ENCODE measurements around the gene C6orf62. TPM values are rescaled to one million over a fixed set of nuclear protein-coding genes. Genes with fewer than 3 reads are reported as not detected.
"Not testable (repeated sequence)": the region's sequence is repeated elsewhere in the genome, so short reads cannot be mapped to it uniquely, and the experiment has no call there.

The C6orf62 gene
- total RNA-seq, 4 donors from 2014 or later: 58.4 to 108 (median 87.3) TPM

GRCh38 chr6:24757611-24758010 lies 38.7 kb upstream of the C6orf62 start:
- intact Hi-C loops (cut with DNase I): no loop called here
- Histone ChIP-seq H3K27ac (no peak overlapping the region), H3K36me3 (no peaks in the 10 kb centered on the region), H3K4me1 (peaks cover 4 to 6% of the 10 kb centered on the region in 2 donors), H3K9me3 (no peaks in the 10 kb centered on the region), H3K27me3 (no peaks in the 10 kb centered on the region), H3K4me3 (replicated peaks in 1 of 3) (no peak overlapping the region)
- WGBS, 2 donors: 96% methylated on average over 6 of the region's 6 CpGs
- TF ChIP-seq CTCF (IDR thresholded peaks at IDR 0.05) (no peak), POLR2A (IDR thresholded peaks at IDR 0.05) (no peak)
- no peak for DNase-seq

- TF ChIP-seq POLR2A (IDR thresholded peaks at IDR 0.05): no peak
- TF ChIP-seq CTCF (IDR thresholded peaks at IDR 0.05): no peak
- no peak for DNase-seq
- H3K9me3 ChIP-seq: no peaks in the 10 kb centered on the region
- no peaks in the 10 kb centered on the region for H3K36me3 ChIP-seq
- H3K4me1 ChIP-seq: peaks cover 4 to 6% of the 10 kb centered on the region in 2 donors
- intact Hi-C loops (cut with DNase I): no loop called here
- no peaks in the 10 kb centered on the region for H3K27me3 ChIP-seq
- no peak overlapping the region for H3K27ac ChIP-seq
- no peak overlapping the region for H3K4me3 ChIP-seq (replicated peaks in 1 of 3)
These were observed 36.3 kb upstream of the C6orf62 start for GRCh38 chr6:24755279-24755678.

- intact Hi-C loops (cut with DNase I); H3K27ac ChIP-seq; H3K4me3 ChIP-seq (replicated peaks in 1 of 3); H3K36me3 ChIP-seq; H3K27me3 ChIP-seq; DNase-seq; H3K4me1 ChIP-seq; H3K9me3 ChIP-seq: not testable (repeated sequence)
- 91 to 95% methylated on average over 4 of the region's 4 CpGs for WGBS, 2 donors
These were observed 35.4 kb upstream of the C6orf62 start for GRCh38 chr6:24754378-24754777.

- 59 to 94% methylated on average over 2 of the region's 2 CpGs for WGBS, 2 donors
These were observed 34.6 kb upstream of the C6orf62 start for GRCh38 chr6:24753545-24753944.

GRCh38 chr6:24752917-24753492 lies 34.1 kb upstream of the C6orf62 start:
- no peak for DNase-seq
- no peak for TF ChIP-seq CTCF (IDR thresholded peaks at IDR 0.05)
- TF ChIP-seq POLR2A (IDR thresholded peaks at IDR 0.05): no peak
- Histone ChIP-seq H3K4me3 (replicated peaks in 1 of 3) (no peak overlapping the region), H3K4me1 (no peaks in the 10 kb centered on the region), H3K9me3 (no peaks in the 10 kb centered on the region), H3K36me3 (no peaks in the 10 kb centered on the region), H3K27ac (no peak overlapping the region), H3K27me3 (no peaks in the 10 kb centered on the region)
- 86 to 95% methylated on average over 1 of the region's 1 CpG for WGBS, 2 donors
- intact Hi-C loops (cut with DNase I): no loop called here

More at GRCh38 chr6:24753545-24753944, 34.6 kb upstream of the C6orf62 start:
- TF ChIP-seq POLR2A (IDR thresholded peaks at IDR 0.05) (no peak), CTCF (IDR thresholded peaks at IDR 0.05) (no peak)
- intact Hi-C loops (cut with DNase I): no loop called here
- Histone ChIP-seq H3K4me1 (no peaks in the 10 kb centered on the region), H3K27me3 (no peaks in the 10 kb centered on the region), H3K4me3 (replicated peaks in 1 of 3) (no peak overlapping the region), H3K36me3 (no peaks in the 10 kb centered on the region), H3K9me3 (no peaks in the 10 kb centered on the region), H3K27ac (no peak overlapping the region)
- no peak for DNase-seq

- Histone ChIP-seq H3K36me3 (no peaks in the 10 kb centered on the region), H3K27me3 (no peaks in the 10 kb centered on the region), H3K9me3 (no peaks in the 10 kb centered on the region), H3K27ac (no peak overlapping the region), H3K4me3 (replicated peaks in 1 of 3) (no peak overlapping the region), H3K4me1 (no peaks in the 10 kb centered on the region)
- no peak for DNase-seq
- intact Hi-C loops (cut with DNase I): no loop called here
- WGBS, 2 donors: 75 to 81% methylated on average over 2 of the region's 2 CpGs
- no peak for TF ChIP-seq CTCF (IDR thresholded peaks at IDR 0.05)
- no peak for TF ChIP-seq POLR2A (IDR thresholded peaks at IDR 0.05)
These were observed 33.5 kb upstream of the C6orf62 start for GRCh38 chr6:24752503-24752902.

- intact Hi-C loops (cut with DNase I); H3K27ac ChIP-seq; H3K27me3 ChIP-seq; DNase-seq; H3K9me3 ChIP-seq; H3K4me1 ChIP-seq; H3K36me3 ChIP-seq; H3K4me3 ChIP-seq (replicated peaks in 1 of 3): not testable (repeated sequence)
- WGBS, 2 donors: 88 to 96% methylated on average over 3 of the region's 3 CpGs
These were observed 31.9 kb upstream of the C6orf62 start for GRCh38 chr6:24750878-24751277.

All from thyroid gland (tissue), 4 donors.